Endometrial microvascular endothelial cells (primary cell): Measurements from ENCODE around the gene POLR1A. TPM values are rescaled to one million over a fixed set of nuclear protein-coding genes. Genes with fewer than 3 reads are reported as not detected.

Experiments used
- in situ Hi-C: cut with HindIII; loops from 2 replicates; pipeline ENCODE4 v1.10.0; 2017; ENCODE audit warnings: low sequenced_read_pairs, low pct_unique_long_range_greater_than_20kb; ENCODE audit errors: inconsistent ontology term
- total RNA-seq: library from RNA; depleted of rRNA; stranded (reverse); fragments of >200 nt; gene quantifications from one replicate; pipeline ENCODE4 v1.2.3, GENCODE V29; 2015; ENCODE audit errors: inconsistent ontology term

The POLR1A gene
- total RNA-seq, 1 donor from 2014 or later: 20.9 TPM

GRCh38 chr2:86068648-86069047 lies 37.0 kb downstream of the POLR1A start:
- in situ Hi-C loops: no loop called here

- in situ Hi-C loops: no loop called here
Observed at GRCh38 chr2:86068136-86068588, 37.5 kb downstream of the POLR1A start.

GRCh38 chr2:86066915-86067314 lies 38.8 kb downstream of the POLR1A start:
- in situ Hi-C loops: no loop called here

- in situ Hi-C loops: no loop called here
Observed at GRCh38 chr2:86066007-86066578, 39.6 kb downstream of the POLR1A start.

- in situ Hi-C loops: no loop called here
Observed at GRCh38 chr2:86065512-86065911, 40.2 kb downstream of the POLR1A start.

- in situ Hi-C loops: no loop called here
Observed at GRCh38 chr2:86064006-86064405, 41.7 kb downstream of the POLR1A start.

GRCh38 chr2:86062043-86062442 lies 43.6 kb downstream of the POLR1A start:
- in situ Hi-C loops: no loop called here

- in situ Hi-C loops: no loop called here
Observed at GRCh38 chr2:86056590-86057331, 48.9 kb downstream of the POLR1A start.

GRCh38 chr2:86055314-86055713 lies 50.4 kb downstream of the POLR1A start:
- in situ Hi-C loops: no loop called here

- in situ Hi-C loops: no loop called here
Observed at GRCh38 chr2:86054535-86055082, 51.1 kb downstream of the POLR1A start.

- in situ Hi-C loops: no loop called here
Observed at GRCh38 chr2:86053166-86053565, 52.5 kb downstream of the POLR1A start.

- in situ Hi-C loops: no loop called here
Observed at GRCh38 chr2:86052676-86053075, 53.0 kb downstream of the POLR1A start.

- in situ Hi-C loops: no loop called here
Observed at GRCh38 chr2:86052265-86052664, 53.4 kb downstream of the POLR1A start.

GRCh38 chr2:86050301-86050700 lies 55.4 kb downstream of the POLR1A start:
- in situ Hi-C loops: no loop called here

- in situ Hi-C loops: no loop called here
Observed at GRCh38 chr2:86049529-86049928, 56.2 kb downstream of the POLR1A start.

- in situ Hi-C loops: no loop called here
Observed at GRCh38 chr2:86048888-86049287, 56.8 kb downstream of the POLR1A start.

- in situ Hi-C loops: no loop called here
Observed at GRCh38 chr2:86048383-86048701, 57.3 kb downstream of the POLR1A start.

GRCh38 chr2:86047575-86048382 lies 57.9 kb downstream of the POLR1A start:
- in situ Hi-C loops: no loop called here

GRCh38 chr2:86045541-86045940 lies 60.1 kb downstream of the POLR1A start:
- in situ Hi-C loops: no loop called here

GRCh38 chr2:86044614-86045013 lies 61.1 kb downstream of the POLR1A start:
- in situ Hi-C loops: no loop called here
